RWPE1 (cell line): ENCODE data around the gene IL31RA.

Experiments used
- CTCF ChIA-PET: fragments of 350-600 bp; sonication (Branson Sonifier 250); formaldehyde crosslinking; extraction: SDS; loops from one replicate; lab custom pipeline; 2021; lab: Yijun Ruan, JAX
- POLR2A ChIA-PET: fragments of 400-600 bp; formaldehyde crosslinking; extraction: SDS; loops from one replicate; lab custom pipeline; 2020; ENCODE audit warnings: antibody characterized with exemption; ENCODE audit not compliant: low non-redundant PET; lab: Yijun Ruan, JAX
- DNase-seq: peaks from one replicate; pipeline ENCODE4 v3.0.0; 2012; ENCODE audit warnings: low spot score
- H3K27ac ChIP-seq: fragments of 450-650 bp; 2 replicates; pipeline ENCODE4 v1.5.1; 2017
- CTCF ChIP-seq: fragments of 450-650 bp; conservative IDR thresholded peaks from 2 replicates; pipeline ENCODE4 v1.5.1; 2017; ENCODE audit warnings: low read depth, mild to moderate bottlenecking

Gene IL31RA

GRCh38 chr5:55823151-55823796, 27.9 kb upstream of the IL31RA start:
- ChIA-PET CTCF (no interaction called here), POLR2A (no interaction called here)
- H3K27ac ChIP-seq: no peak overlapping the region
- DNase-seq: no peak
- no peak for TF ChIP-seq CTCF

GRCh38 chr5:55829956-55830355, 21.2 kb upstream of the IL31RA start:
- CTCF ChIA-PET: no interaction called here
- H3K27ac ChIP-seq: no peak overlapping the region
- DNase-seq: no peak
- TF ChIP-seq CTCF: no peak
- POLR2A ChIA-PET: interaction anchor here (0.5 kb wide), 1 partner anchor 88 kb away, joined by 3 read pairs; no protein-coding TSS in a partner anchor

DNA sequence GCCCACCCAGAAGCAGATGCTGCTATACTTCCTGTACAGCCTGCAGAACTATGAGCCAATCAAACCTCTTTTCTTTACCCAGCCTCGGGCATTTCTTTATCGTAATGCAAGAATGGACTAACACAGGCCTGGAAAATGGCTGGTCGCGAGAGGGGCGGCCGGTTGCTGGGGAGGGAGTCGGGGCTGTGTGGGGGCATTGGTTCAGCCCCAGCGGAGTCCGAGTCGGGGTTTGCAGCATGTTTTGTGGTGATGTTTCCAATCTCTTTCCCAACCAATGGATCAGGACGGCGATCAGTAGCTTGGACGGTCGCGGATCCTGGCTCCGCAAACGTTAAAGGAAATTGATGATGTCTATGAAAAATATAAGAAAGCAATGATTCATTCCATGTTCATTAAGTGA, 18.7 kb upstream of the IL31RA start:
- H3K27ac ChIP-seq: no peak overlapping the region
- no peak for TF ChIP-seq CTCF
- POLR2A ChIA-PET: no interaction called here
- DNase-seq: no peak
- CTCF ChIA-PET: no interaction called here

GRCh38 chr5:55836191-55836590, 15.0 kb upstream of the IL31RA start:
- TF ChIP-seq CTCF: no peak
- DNase-seq: no peak
- ChIA-PET POLR2A (no interaction called here), CTCF (interaction anchor here (0.6 kb wide), 1 partner anchor 386 kb away, joined by 3 read pairs; no protein-coding TSS in a partner anchor)
- H3K27ac ChIP-seq: no peak overlapping the region

GRCh38 chr5:55841976-55842375, 9.2 kb upstream of the IL31RA start:
- CTCF ChIA-PET: interaction anchor here (0.7 kb wide), 1 partner anchor 24 kb away, joined by 8 read pairs; no protein-coding TSS in a partner anchor
- no peak for DNase-seq
- no peak for TF ChIP-seq CTCF
- POLR2A ChIA-PET: no interaction called here
- H3K27ac ChIP-seq: no peak overlapping the region

GRCh38 chr5:55847837-55848236, 3.3 kb upstream of the IL31RA start:
- no peak overlapping the region for H3K27ac ChIP-seq
- CTCF ChIA-PET: no interaction called here
- POLR2A ChIA-PET: no interaction called here
- no peak for DNase-seq
- TF ChIP-seq CTCF: no peak
